ENCODE data around the gene DMGDH.

Gene DMGDH

GRCh38 chr5:78971998-78972397 is 97.5 kb downstream of the DMGDH start:
- H3K27me3 ChIP-seq (replicated peaks; ENCODE audit: control insufficient read depth, insufficient read depth, low read length), result no peaks in the 10 kb centered on the region
- H3K9ac ChIP-seq (ENCODE audit: low read length), result no peak overlapping the region
- H3K4me3 ChIP-seq (ENCODE audit: low read length), result no peak overlapping the region
- DNase-seq (ENCODE audit: low read depth), result no peak
- peaks cover 11% of the 10 kb centered on the region for H3K4me1 ChIP-seq (ENCODE audit: control insufficient read depth, insufficient read depth, low read length)
- no peaks in the 10 kb centered on the region for H3K9me3 ChIP-seq (ENCODE audit: control insufficient read depth, low read length)
- H3K36me3 ChIP-seq (ENCODE audit: control insufficient read depth, insufficient read depth, low read length, severe bottlenecking), result no peaks in the 10 kb centered on the region

- no peak overlapping the region for H3K4me3 ChIP-seq (ENCODE audit: low read length)
Measured at GRCh38 chr5:78968781-78969180, 100.7 kb downstream of the DMGDH start.

GRCh38 chr5:78964889-78965288 is 104.6 kb downstream of the DMGDH start:
- Histone ChIP-seq H3K4me3 (ENCODE audit: low read length) (no peak overlapping the region), H3K9me3 (ENCODE audit: control insufficient read depth, low read length) (no peaks in the 10 kb centered on the region), H3K4me1 (ENCODE audit: control insufficient read depth, insufficient read depth, low read length) (peaks cover 8% of the 10 kb centered on the region), H3K36me3 (ENCODE audit: control insufficient read depth, insufficient read depth, low read length, severe bottlenecking) (peaks cover 7% of the 10 kb centered on the region), H3K27me3 (replicated peaks; ENCODE audit: control insufficient read depth, insufficient read depth, low read length) (no peaks in the 10 kb centered on the region), H3K9ac (ENCODE audit: low read length) (no peak overlapping the region)
- DNase-seq (ENCODE audit: low read depth), result peak; percentile 81

More at GRCh38 chr5:78968781-78969180, 100.7 kb downstream of the DMGDH start:
- no peak overlapping the region for H3K9ac ChIP-seq (ENCODE audit: low read length)
- no peak for DNase-seq (ENCODE audit: low read depth)
- peaks cover 19% of the 10 kb centered on the region for H3K4me1 ChIP-seq (ENCODE audit: control insufficient read depth, insufficient read depth, low read length)
- peaks cover 5% of the 10 kb centered on the region for H3K36me3 ChIP-seq (ENCODE audit: control insufficient read depth, insufficient read depth, low read length, severe bottlenecking)
- no peaks in the 10 kb centered on the region for H3K27me3 ChIP-seq (replicated peaks; ENCODE audit: control insufficient read depth, insufficient read depth, low read length)
- no peaks in the 10 kb centered on the region for H3K9me3 ChIP-seq (ENCODE audit: control insufficient read depth, low read length)

- peaks cover 8% of the 10 kb centered on the region for H3K4me1 ChIP-seq (ENCODE audit: control insufficient read depth, insufficient read depth, low read length)
- no peak for DNase-seq (ENCODE audit: low read depth)
Measured at GRCh38 chr5:78961743-78962142, 107.7 kb downstream of the DMGDH start.

GRCh38 chr5:78959767-78960166 is 109.7 kb downstream of the DMGDH start:
- H3K9me3 ChIP-seq (ENCODE audit: control insufficient read depth, low read length), result no peaks in the 10 kb centered on the region
- no peaks in the 10 kb centered on the region for H3K4me1 ChIP-seq (ENCODE audit: control insufficient read depth, insufficient read depth, low read length)
- no peak for DNase-seq (ENCODE audit: low read depth)
- peaks cover 7% of the 10 kb centered on the region for H3K36me3 ChIP-seq (ENCODE audit: control insufficient read depth, insufficient read depth, low read length, severe bottlenecking)
- no peak overlapping the region for H3K9ac ChIP-seq (ENCODE audit: low read length)
- H3K4me3 ChIP-seq (ENCODE audit: low read length), result no peak overlapping the region
- no peaks in the 10 kb centered on the region for H3K27me3 ChIP-seq (replicated peaks; ENCODE audit: control insufficient read depth, insufficient read depth, low read length)

More at GRCh38 chr5:78961743-78962142, 107.7 kb downstream of the DMGDH start:
- Histone ChIP-seq H3K36me3 (ENCODE audit: control insufficient read depth, insufficient read depth, low read length, severe bottlenecking) (peaks cover 7% of the 10 kb centered on the region), H3K4me3 (ENCODE audit: low read length) (no peak overlapping the region), H3K9me3 (ENCODE audit: control insufficient read depth, low read length) (no peaks in the 10 kb centered on the region), H3K27me3 (replicated peaks; ENCODE audit: control insufficient read depth, insufficient read depth, low read length) (no peaks in the 10 kb centered on the region), H3K9ac (ENCODE audit: low read length) (no peak overlapping the region)

- Histone ChIP-seq H3K4me3 (ENCODE audit: low read length) (no peak overlapping the region), H3K9ac (ENCODE audit: low read length) (no peak overlapping the region), H3K27me3 (replicated peaks; ENCODE audit: control insufficient read depth, insufficient read depth, low read length) (no peaks in the 10 kb centered on the region), H3K36me3 (ENCODE audit: control insufficient read depth, insufficient read depth, low read length, severe bottlenecking) (peaks cover 3% of the 10 kb centered on the region), H3K9me3 (ENCODE audit: control insufficient read depth, low read length) (no peaks in the 10 kb centered on the region), H3K4me1 (ENCODE audit: control insufficient read depth, insufficient read depth, low read length) (no peaks in the 10 kb centered on the region)
- DNase-seq (ENCODE audit: low read depth), result no peak
Measured at GRCh38 chr5:78958672-78959445, 110.6 kb downstream of the DMGDH start.

- no peak for DNase-seq (ENCODE audit: low read depth)
- H3K27me3 ChIP-seq (replicated peaks; ENCODE audit: control insufficient read depth, insufficient read depth, low read length), result no peaks in the 10 kb centered on the region
- no peaks in the 10 kb centered on the region for H3K4me1 ChIP-seq (ENCODE audit: control insufficient read depth, insufficient read depth, low read length)
- no peaks in the 10 kb centered on the region for H3K36me3 ChIP-seq (ENCODE audit: control insufficient read depth, insufficient read depth, low read length, severe bottlenecking)
- H3K4me3 ChIP-seq (ENCODE audit: low read length), result no peak overlapping the region
- H3K9ac ChIP-seq (ENCODE audit: low read length), result no peak overlapping the region
- H3K9me3 ChIP-seq (ENCODE audit: control insufficient read depth, low read length), result no peaks in the 10 kb centered on the region
Measured at GRCh38 chr5:78956901-78957300, 112.6 kb downstream of the DMGDH start.

GRCh38 chr5:78953092-78953800 is 116.2 kb downstream of the DMGDH start:
- Histone ChIP-seq H3K27me3 (replicated peaks; ENCODE audit: control insufficient read depth, insufficient read depth, low read length) (no peaks in the 10 kb centered on the region), H3K4me1 (ENCODE audit: control insufficient read depth, insufficient read depth, low read length) (no peaks in the 10 kb centered on the region), H3K4me3 (ENCODE audit: low read length) (no peak overlapping the region), H3K9me3 (ENCODE audit: control insufficient read depth, low read length) (no peaks in the 10 kb centered on the region), H3K36me3 (ENCODE audit: control insufficient read depth, insufficient read depth, low read length, severe bottlenecking) (no peaks in the 10 kb centered on the region), H3K9ac (ENCODE audit: low read length) (no peak overlapping the region)
- peak; percentile 56 for DNase-seq (ENCODE audit: low read depth)

Measured in adipocyte (in vitro differentiated cells).